Ectodermal cell (in vitro differentiated cells): ENCODE results near the gene AHCYL2.
"Not testable (repeated sequence)": the region's sequence is repeated elsewhere in the genome, so short reads cannot be mapped to it uniquely, and the experiment has no call there.

Experiments
- H3K27ac ChIP-seq: 2 replicates; pipeline ENCODE4 v1.7.0; 2013; ENCODE audit warnings: mild to moderate bottlenecking, low read depth, low read length; ENCODE audit not compliant: insufficient read depth, poor library complexity, severe bottlenecking
- H3K27me3 ChIP-seq: 2 replicates; pipeline ENCODE4 v1.7.0; 2013; ENCODE audit warnings: mild to moderate bottlenecking, low read length; ENCODE audit not compliant: insufficient read depth, control insufficient read depth, poor library complexity, severe bottlenecking
- H3K36me3 ChIP-seq: one replicate; pipeline ENCODE4 v1.7.0; 2013; ENCODE audit warnings: low read length; ENCODE audit not compliant: control insufficient read depth, insufficient read depth
- H3K4me1 ChIP-seq: one replicate; pipeline ENCODE4 v1.7.0; 2013; ENCODE audit warnings: low read length; ENCODE audit not compliant: control insufficient read depth, insufficient read depth
- H3K4me3 ChIP-seq: 2 replicates; pipeline ENCODE4 v1.7.0; 2013; ENCODE audit warnings: low read depth, low read length, control low read depth; ENCODE audit not compliant: insufficient read depth
- H3K9me3 ChIP-seq: 2 replicates; pipeline ENCODE4 v1.7.0; 2013; ENCODE audit warnings: mild to moderate bottlenecking, low read length, moderate library complexity; ENCODE audit not compliant: control insufficient read depth
- WGBS, 2 experiments: methylation state at CpG; one replicate each; pipeline ENCODE4 v1.1.7; 2013; ENCODE audit warnings: missing lambda C conversion rate in 2 of 2; 5-methylcytosine and 5-hydroxymethylcytosine counted together

AHCYL2 gene

GRCh38 chr7:129244220-129244619, 19.4 kb downstream of the AHCYL2 start:
- Histone ChIP-seq H3K4me1 (peaks cover 6% of the 10 kb centered on the region), H3K4me3 (no peak overlapping the region)

DNA sequence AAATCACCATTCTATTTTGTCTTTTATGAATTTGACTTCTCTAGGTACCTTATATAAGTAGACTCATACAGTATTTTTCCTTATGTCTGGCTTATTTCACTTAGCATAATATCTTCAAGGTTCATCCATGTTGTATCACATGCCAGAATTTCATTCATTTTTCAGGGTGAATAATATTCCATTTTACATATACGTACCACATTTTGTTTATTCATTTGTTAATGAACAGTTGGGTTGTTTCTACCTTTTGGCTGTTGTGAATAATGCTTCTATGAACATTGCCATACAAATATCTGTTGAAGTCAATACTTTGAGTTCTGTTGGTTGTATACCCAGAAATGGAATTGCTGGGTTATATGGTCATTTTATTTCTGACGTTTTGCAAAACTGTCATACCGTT, 20.7 kb downstream of the AHCYL2 start:
- Histone ChIP-seq H3K27me3 (no peaks in the 10 kb centered on the region), H3K9me3 (no peaks in the 10 kb centered on the region), H3K27ac (no peak overlapping the region), H3K4me1 (peaks cover under 1% of the 10 kb centered on the region), H3K4me3 (no peak overlapping the region), H3K36me3 (no peaks in the 10 kb centered on the region)
- WGBS, 2 experiments = 77 to 98% methylated on average over 3 of the region's 3 CpGs

More at GRCh38 chr7:129244220-129244619, 19.4 kb downstream of the AHCYL2 start:
- WGBS, 2 experiments = 93 to 100% methylated on average over 1 of the region's 1 CpG
- no peaks in the 10 kb centered on the region for H3K9me3 ChIP-seq
- no peaks in the 10 kb centered on the region for H3K36me3 ChIP-seq
- H3K27me3 ChIP-seq = no peaks in the 10 kb centered on the region
- H3K27ac ChIP-seq = no peak overlapping the region

DNA sequence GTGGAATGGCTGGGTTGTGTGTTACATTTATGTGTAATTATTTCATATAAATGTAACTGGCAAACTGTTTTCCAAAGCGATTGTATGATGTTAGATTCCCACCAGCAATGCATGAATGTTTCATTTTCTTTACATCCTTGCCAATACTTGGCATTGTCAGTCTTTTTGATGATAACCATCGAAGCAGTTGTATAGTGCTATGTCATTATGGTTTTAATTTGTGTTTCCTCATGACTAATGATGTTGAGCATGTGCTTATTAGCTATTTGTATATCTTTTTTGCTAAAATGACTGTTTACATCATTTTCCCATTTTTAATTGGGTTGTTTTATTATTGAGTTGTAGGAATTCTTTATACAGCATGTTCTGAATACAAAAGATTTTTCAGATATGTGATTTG, 22.3 kb downstream of the AHCYL2 start:
- 100% methylated on average over 1 to 2 of the region's 2 CpGs for WGBS, 2 experiments
- Histone ChIP-seq H3K36me3 (no peaks in the 10 kb centered on the region), H3K27ac (no peak overlapping the region), H3K4me3 (no peak overlapping the region), H3K27me3 (no peaks in the 10 kb centered on the region), H3K9me3 (no peaks in the 10 kb centered on the region), H3K4me1 (no peaks in the 10 kb centered on the region)

- 89 to 92% methylated on average over 2 of the region's 2 CpGs for WGBS, 2 experiments
- no peaks in the 10 kb centered on the region for H3K36me3 ChIP-seq
- H3K9me3 ChIP-seq = no peaks in the 10 kb centered on the region
- H3K4me3 ChIP-seq = no peak overlapping the region
- no peak overlapping the region for H3K27ac ChIP-seq
- no peaks in the 10 kb centered on the region for H3K27me3 ChIP-seq
- no peaks in the 10 kb centered on the region for H3K4me1 ChIP-seq
Measured at GRCh38 chr7:129252128-129252527, 27.3 kb downstream of the AHCYL2 start.

DNA sequence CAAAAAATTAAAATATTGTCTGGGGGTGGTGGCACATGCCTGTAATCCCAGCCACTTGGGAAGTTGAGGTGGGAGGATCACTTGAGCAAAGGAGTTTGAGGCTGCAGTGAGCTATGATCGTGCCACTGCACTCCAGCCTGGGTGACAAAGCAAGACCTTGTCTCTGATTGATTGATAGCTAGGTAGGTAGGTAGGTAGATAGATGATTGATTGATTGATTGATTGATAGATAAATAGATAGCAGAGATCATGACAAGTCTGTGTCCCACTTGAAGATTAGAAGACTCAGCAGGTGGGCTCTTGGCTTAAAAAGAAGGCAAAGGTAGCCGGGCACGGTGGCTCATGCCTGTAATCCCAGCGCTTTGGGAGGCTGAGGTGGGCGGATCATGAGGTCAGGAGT, 27.8 kb downstream of the AHCYL2 start:
- not testable (repeated sequence) for H3K4me1 ChIP-seq, H3K4me3 ChIP-seq, H3K36me3 ChIP-seq, H3K9me3 ChIP-seq, H3K27me3 ChIP-seq, H3K27ac ChIP-seq
- 84 to 93% methylated on average over 5 of the region's 5 CpGs for WGBS, 2 experiments

- Histone ChIP-seq H3K4me3 (no peak overlapping the region), H3K27ac (no peak overlapping the region), H3K27me3 (no peaks in the 10 kb centered on the region), H3K4me1 (peaks cover 20% of the 10 kb centered on the region), H3K9me3 (no peaks in the 10 kb centered on the region), H3K36me3 (no peaks in the 10 kb centered on the region)
- WGBS, 2 experiments = 92 to 95% methylated on average over 3 to 4 of the region's 4 CpGs
Measured at GRCh38 chr7:129255800-129256199, 31.0 kb downstream of the AHCYL2 start.

DNA sequence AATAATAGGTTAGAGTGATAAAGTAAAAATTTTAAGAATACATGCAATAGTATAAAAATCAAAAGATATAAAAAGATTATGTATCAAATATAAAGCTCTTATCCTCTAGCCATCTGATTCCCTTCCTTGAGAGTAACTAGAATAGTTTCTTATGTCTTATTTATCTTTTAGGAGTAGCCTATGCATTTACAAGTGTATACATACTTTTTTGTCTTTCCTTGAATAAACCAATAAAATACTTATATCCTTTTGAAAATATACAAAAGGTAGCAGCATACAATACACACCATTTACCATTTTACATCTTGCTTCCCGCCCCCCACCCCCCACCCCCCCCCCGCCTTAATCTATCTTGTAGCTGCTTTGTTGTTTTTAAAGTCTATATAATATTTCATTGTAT, 31.4 kb downstream of the AHCYL2 start:
- H3K4me3 ChIP-seq = no peak overlapping the region
- no peaks in the 10 kb centered on the region for H3K9me3 ChIP-seq
- H3K27me3 ChIP-seq = no peaks in the 10 kb centered on the region
- H3K27ac ChIP-seq = no peak overlapping the region
- peaks cover 20% of the 10 kb centered on the region for H3K4me1 ChIP-seq
- H3K36me3 ChIP-seq = no peaks in the 10 kb centered on the region
- WGBS, 2 experiments = no CpG with 5 or more reads among the region's 2 CpGs

DNA sequence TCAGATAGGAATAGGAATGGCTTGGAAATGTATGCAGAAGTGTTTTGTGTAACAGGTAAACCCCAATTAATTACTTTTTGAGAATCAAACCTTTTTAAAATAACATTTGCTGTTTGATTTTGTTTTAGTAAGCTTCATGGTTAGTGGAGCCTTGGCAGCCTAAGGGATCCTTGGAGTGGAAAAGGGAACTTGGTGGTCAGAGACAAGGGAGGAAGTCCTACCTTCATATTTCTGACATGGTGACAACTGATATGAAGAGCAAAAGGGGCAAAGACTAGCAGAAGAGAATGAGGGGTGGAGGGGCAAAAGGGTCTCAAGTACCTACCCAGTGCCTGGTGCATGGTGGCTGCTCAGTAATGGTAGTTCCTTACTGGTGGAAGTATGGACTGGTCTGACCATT, 32.3 kb downstream of the AHCYL2 start:
- no peak overlapping the region for H3K4me3 ChIP-seq
- H3K36me3 ChIP-seq = no peaks in the 10 kb centered on the region
- no peaks in the 10 kb centered on the region for H3K27me3 ChIP-seq
- peaks cover 20% of the 10 kb centered on the region for H3K4me1 ChIP-seq
- H3K27ac ChIP-seq = no peak overlapping the region
- no peaks in the 10 kb centered on the region for H3K9me3 ChIP-seq

DNA sequence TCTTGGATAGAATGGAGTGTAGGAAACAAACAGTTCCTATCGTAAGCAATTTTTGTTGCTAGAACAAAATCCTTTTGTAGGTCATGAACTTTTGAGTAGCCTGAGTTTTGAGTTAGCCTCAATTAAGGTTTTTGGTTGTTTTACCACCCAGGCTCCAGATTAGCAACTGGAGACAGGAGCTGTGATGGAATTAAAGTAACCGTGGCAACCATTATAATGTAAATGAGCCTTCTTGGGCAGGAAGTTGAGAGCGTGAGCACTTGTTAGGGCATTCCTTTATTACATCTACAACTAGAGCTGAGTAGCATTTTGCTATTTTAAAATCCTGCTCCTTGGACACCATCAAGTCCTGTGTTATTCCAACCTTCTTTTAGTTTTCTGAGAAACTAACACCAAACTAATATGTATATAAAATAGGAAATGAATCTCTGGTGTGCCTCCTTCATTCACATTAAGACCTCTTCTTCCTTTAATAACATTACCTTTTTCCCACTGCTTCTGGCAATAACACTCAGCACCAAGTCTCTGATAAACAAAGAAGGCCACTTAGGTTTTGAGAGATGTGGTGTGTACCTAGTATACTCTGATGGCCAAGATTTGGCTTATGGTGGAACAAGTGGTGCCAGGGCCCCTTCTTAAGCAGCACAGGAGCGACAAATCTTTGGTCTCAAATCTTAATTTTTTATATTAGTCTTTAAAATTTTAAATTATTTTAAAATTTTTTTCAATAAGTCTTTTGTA, 34.0 kb downstream of the AHCYL2 start:
- Histone ChIP-seq H3K27me3 (no peaks in the 10 kb centered on the region), H3K27ac (peak overlapping the region; percentile 85), H3K4me1 (peaks cover 20% of the 10 kb centered on the region), H3K36me3 (no peaks in the 10 kb centered on the region), H3K9me3 (no peaks in the 10 kb centered on the region), H3K4me3 (no peak overlapping the region)
- WGBS, 2 experiments = 0 to 3% methylated on average over 3 of the region's 4 CpGs

DNA sequence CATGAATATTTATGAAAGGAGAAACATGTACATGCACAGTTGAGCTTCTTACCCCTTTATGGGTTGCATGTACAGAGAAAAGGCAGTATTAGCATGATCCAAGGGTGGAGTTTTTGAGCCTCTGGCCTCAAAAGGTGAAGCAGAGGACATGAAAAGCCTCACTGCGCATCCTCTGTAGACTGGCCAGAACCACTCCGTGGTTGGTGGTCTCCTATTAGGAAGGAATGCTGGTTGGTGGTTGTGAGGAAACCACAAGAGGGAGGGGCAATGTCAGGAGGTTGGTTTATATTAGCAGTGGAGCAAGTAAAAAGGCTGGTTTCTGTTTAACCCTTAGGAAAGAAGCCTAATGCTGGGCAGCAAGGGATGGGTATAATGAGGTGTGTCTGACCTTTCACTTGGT, 37.5 kb downstream of the AHCYL2 start:
- Histone ChIP-seq H3K9me3 (no peaks in the 10 kb centered on the region), H3K27ac (no peak overlapping the region), H3K4me1 (peaks cover 19% of the 10 kb centered on the region), H3K36me3 (no peaks in the 10 kb centered on the region), H3K4me3 (no peak overlapping the region), H3K27me3 (no peaks in the 10 kb centered on the region)
- 91 to 92% methylated on average over 2 of the region's 2 CpGs for WGBS, 2 experiments

DNA sequence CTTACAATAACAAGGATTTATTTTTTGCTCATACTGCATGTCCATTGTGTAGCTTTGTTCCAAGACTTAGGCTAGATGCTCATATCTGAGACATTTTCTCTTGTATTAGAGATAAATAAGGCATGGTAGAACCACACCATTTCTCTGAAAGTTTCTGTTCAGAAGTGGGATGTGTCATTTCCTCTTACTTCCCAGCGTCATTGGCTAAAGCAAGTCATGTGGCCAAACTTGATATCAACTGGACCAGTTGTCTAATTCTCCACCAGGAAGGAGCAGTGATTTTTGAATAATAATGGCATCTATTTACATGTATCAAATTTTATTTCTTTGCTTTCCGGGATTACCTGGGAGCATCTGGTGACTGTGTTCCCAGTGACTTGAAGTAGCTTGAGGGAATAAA, 38.3 kb downstream of the AHCYL2 start:
- Histone ChIP-seq H3K36me3 (no peaks in the 10 kb centered on the region), H3K27ac (no peak overlapping the region), H3K27me3 (no peaks in the 10 kb centered on the region), H3K4me3 (no peak overlapping the region), H3K9me3 (no peaks in the 10 kb centered on the region), H3K4me1 (peaks cover 11% of the 10 kb centered on the region)
- 95 to 98% methylated on average over 2 of the region's 2 CpGs for WGBS, 2 experiments
